SK-N-SH (cell line): Measurements from ENCODE around the gene PAM. TPM values are rescaled to one million over a fixed set of nuclear protein-coding genes. Genes with fewer than 3 reads are reported as not detected.

Experiments used
- CTCF ChIA-PET: fragments of 300-600, 350-600 bp; formaldehyde crosslinking; extraction: SDS; loops from one replicate; lab custom pipeline; 2021; lab: Yijun Ruan, JAX
- POLR2A ChIA-PET: fragments of 350-600 bp; sonication (Branson Sonifier 250); formaldehyde crosslinking; extraction: SDS; loops from one replicate; lab custom pipeline; 2020; ENCODE audit warnings: antibody characterized with exemption, inconsistent platforms; lab: Yijun Ruan, JAX
- DNase-seq: peaks from one replicate; pipeline ENCODE4 v3.0.0; 2012
- H2AFZ ChIP-seq: fragments of 200-600 bp; sonication (generic); 2 replicates; pipeline ENCODE4 v1.8.1; 2016; ENCODE audit warnings: antibody characterized with exemption, mild to moderate bottlenecking, low read depth
- H3F3A ChIP-seq: fragments of 200-600 bp; sonication (generic); replicated peaks from 2 replicates; pipeline ENCODE3; 2016; ENCODE audit warnings: antibody characterized with exemption, mild to moderate bottlenecking; ENCODE audit not compliant: insufficient read depth
- H3K27ac ChIP-seq, 2 experiments: fragments of 200-500 bp in 1 of 2; fragments of 200-600 bp in 1 of 2; sonication (Bioruptor generic) in 1 of 2; sonication (generic), shearing (Covaris generic) in 1 of 2; 2 replicates each; pipeline versions ENCODE4 v1.5.1 to v1.6.1; 2014 to 2016; ENCODE audit warnings: low read depth in 2 of 2, inconsistent platforms in 1 of 2, low read length in 1 of 2, mild to moderate bottlenecking in 1 of 2, mixed read lengths in 1 of 2
- H3K27me3 ChIP-seq: fragments of 200-600 bp; sonication (generic), shearing (Covaris generic); 2 replicates; pipeline ENCODE4 v1.6.1; 2016; ENCODE audit warnings: mixed run types; ENCODE audit not compliant: insufficient read depth
- H3K36me3 ChIP-seq, 2 experiments: fragments of 200-500 bp in 1 of 2; fragments of 200-600 bp in 1 of 2; sonication (Bioruptor generic) in 1 of 2; sonication (generic) in 1 of 2; replicated peaks in 1 of 2; 2 replicates each; pipeline versions ENCODE3 to v1.5.1; 2014 to 2016; ENCODE audit warnings: low read length in 1 of 2, mild to moderate bottlenecking in 1 of 2; ENCODE audit not compliant: insufficient read depth in 2 of 2, control insufficient read depth in 1 of 2
- H3K4me1 ChIP-seq, 2 experiments: fragments of 200-500 bp in 1 of 2; fragments of 200-600 bp in 1 of 2; sonication (Bioruptor generic) in 1 of 2; sonication (generic), shearing (Covaris generic) in 1 of 2; 2 replicates each; pipeline versions ENCODE4 v1.5.1 to v1.6.1; 2014 to 2016; ENCODE audit warnings: low read depth in 1 of 2, low read length in 1 of 2, mixed run types in 1 of 2; ENCODE audit not compliant: insufficient read depth in 2 of 2, control insufficient read depth in 1 of 2
- H3K4me2 ChIP-seq: fragments of 200-600 bp; sonication (generic), shearing (Covaris generic); 2 replicates; pipeline ENCODE4 v1.6.1; 2017; ENCODE audit warnings: mixed run types
- H3K4me3 ChIP-seq, 2 experiments: fragments of 200-500 bp in 1 of 2; fragments of 200-600 bp in 1 of 2; sonication (Bioruptor generic) in 1 of 2; sonication (generic), shearing (Covaris generic) in 1 of 2; 2 replicates each; pipeline versions ENCODE4 v1.5.1 to v1.8.1; 2014 to 2016; ENCODE audit warnings: low read depth in 2 of 2, inconsistent platforms in 1 of 2, low read length in 1 of 2, mild to moderate bottlenecking in 1 of 2, mixed read lengths in 1 of 2, moderate library complexity in 1 of 2
- H3K79me2 ChIP-seq: fragments of 200-600 bp; sonication (generic); 2 replicates; pipeline ENCODE4 v1.8.1; 2017; ENCODE audit warnings: mild to moderate bottlenecking; ENCODE audit not compliant: insufficient read depth
- H3K9ac ChIP-seq: fragments of 200-600 bp; sonication (generic); 2 replicates; pipeline ENCODE4 v1.6.1; 2017; ENCODE audit warnings: mixed run types
- H3K9me2 ChIP-seq: fragments of 200-600 bp; sonication (generic); 2 replicates; pipeline ENCODE4 v1.6.1; 2017; ENCODE audit warnings: mixed run types
- H3K9me3 ChIP-seq: fragments of 200-600 bp; sonication (generic); 2 replicates; pipeline ENCODE4 v1.6.1; 2017; ENCODE audit warnings: mixed run types, mild to moderate bottlenecking, moderate library complexity
- H4K20me1 ChIP-seq: fragments of 200-600 bp; sonication (generic); 2 replicates; pipeline ENCODE4 v1.6.1; 2017; ENCODE audit warnings: mild to moderate bottlenecking, mixed run types; ENCODE audit not compliant: insufficient read depth
- ELF1 ChIP-seq: IDR thresholded peaks from 2 replicates; pipeline ENCODE4 v1.4.0; 2012
- EZH2phosphoT487 ChIP-seq: fragments of 200-600 bp; sonication (generic); IDR thresholded peaks from 2 replicates; pipeline ENCODE4 v1.6.1; 2017; ENCODE audit warnings: low read depth, mixed run types, mild to moderate bottlenecking, antibody characterized with exemption, moderate library complexity, borderline replicate concordance
- FOXM1 ChIP-seq: IDR thresholded peaks from 2 replicates; pipeline ENCODE4 v1.4.0; 2012; ENCODE audit warnings: low read depth, mild to moderate bottlenecking
- IRF3 ChIP-seq: fragments of 150-350 bp; IDR thresholded peaks from 2 replicates; pipeline ENCODE4 v1.6.1; 2016; ENCODE audit warnings: mild to moderate bottlenecking, low read depth, low read length
- JUND ChIP-seq: IDR thresholded peaks from 2 replicates; pipeline ENCODE4 v1.4.0; 2012
- MAX ChIP-seq: IDR thresholded peaks from 2 replicates; pipeline ENCODE4 v1.4.0; 2012; ENCODE audit warnings: low read depth
- MEF2A ChIP-seq: IDR thresholded peaks from 2 replicates; pipeline ENCODE4 v1.4.0; 2012; ENCODE audit warnings: low read depth, borderline replicate concordance
- NFIC ChIP-seq: IDR thresholded peaks from 2 replicates; pipeline ENCODE4 v1.4.0; 2012; ENCODE audit warnings: borderline replicate concordance
- NRF1 ChIP-seq: IDR thresholded peaks from 2 replicates; pipeline ENCODE4 v1.6.1; 2012; ENCODE audit warnings: low read depth, mild to moderate bottlenecking, low read length
- PBX3 ChIP-seq: IDR thresholded peaks from 2 replicates; pipeline ENCODE4; 2012
- POLR2AphosphoS5 ChIP-seq: IDR thresholded peaks from 2 replicates; pipeline ENCODE4 v1.6.1; 2012; ENCODE audit warnings: low read depth, low read length
- RAD21 ChIP-seq: IDR thresholded peaks from 2 replicates; pipeline ENCODE4 v1.6.1; 2012; ENCODE audit warnings: mild to moderate bottlenecking, low read length
- RFX5 ChIP-seq: IDR thresholded peaks from 2 replicates; pipeline ENCODE4 v1.6.1; 2012; ENCODE audit warnings: mild to moderate bottlenecking, improper control_type of control experiment, low read length
- RXRA ChIP-seq: IDR thresholded peaks from 2 replicates; pipeline ENCODE4 v1.4.0; 2012; ENCODE audit warnings: low read depth, mild to moderate bottlenecking, borderline replicate concordance
- TCF12 ChIP-seq: IDR thresholded peaks from 2 replicates; pipeline ENCODE4 v1.4.0; 2012
- USF2 ChIP-seq: fragments of 150-350 bp; IDR thresholded peaks from 2 replicates; pipeline ENCODE4 v1.6.1; 2017; ENCODE audit warnings: antibody characterized with exemption, low read length, low read depth, borderline replicate concordance
- YY1 ChIP-seq: IDR thresholded peaks from 2 replicates; pipeline ENCODE4 v1.4.0; 2012; ENCODE audit warnings: low read depth, mild to moderate bottlenecking
- ZBTB33 ChIP-seq: IDR thresholded peaks from 2 replicates; pipeline ENCODE4 v1.4.0; 2012; ENCODE audit warnings: low read depth, borderline replicate concordance
- WGBS: methylation state at CpG from one replicate; pipeline ENCODE4 v1.1.6; 2017; ENCODE audit warnings: low lambda C conversion rate; 5-methylcytosine and 5-hydroxymethylcytosine counted together
- polyA plus RNA-seq, 3 experiments: library from polyadenylated mRNA; depleted of rRNA; stranded (reverse); fragments of >200 nt; gene quantifications; 2 replicates each; pipeline ENCODE4 v1.2.3, GENCODE V29; 2012

PAM gene
- polyA plus RNA-seq, 1 of the 3 experiments (the other 2 are of a cell fraction), result 507 TPM

GRCh38 chr5:102981957-102982635, 227.0 kb downstream of the PAM start:
- TF ChIP-seq YY1 (no peak), ELF1 (no peak), POLR2AphosphoS5 (no peak), MEF2A (no peak), USF2 (no peak), PBX3 (no peak), RXRA (no peak), NRF1 (no peak), ZBTB33 (no peak), RFX5 (no peak), NFIC (no peak), TCF12 (no peak), EZH2phosphoT487 (no peak), MAX (no peak), FOXM1 (no peak), JUND (no peak), IRF3 (no peak), RAD21 (no peak)
- H3K9ac ChIP-seq, result no peak overlapping the region
- H3K27me3 ChIP-seq, result no peaks in the 10 kb centered on the region
- no peak overlapping the region for H3K4me2 ChIP-seq
- H2AFZ ChIP-seq, result no peak overlapping the region
- no peak overlapping the region; a peak in 1 of 4 replicates for H3K4me3 ChIP-seq
- POLR2A ChIA-PET, result no interaction called here
- CTCF ChIA-PET, result no interaction called here
- peaks cover 28 to 58% of the 10 kb centered on the region in 2 experiments for H3K36me3 ChIP-seq
- no peak for DNase-seq
- H3K27ac ChIP-seq, result no peak overlapping the region
- 76% methylated on average over 2 of the region's 3 CpGs for WGBS
- H3K4me1 ChIP-seq, result no peaks in the 10 kb centered on the region
- no peaks in the 10 kb centered on the region for H3K9me2 ChIP-seq
- H3K79me2 ChIP-seq, result no peaks in the 10 kb centered on the region
- peaks cover 10% of the 10 kb centered on the region for H3F3A ChIP-seq
- no peaks in the 10 kb centered on the region for H3K9me3 ChIP-seq
- H4K20me1 ChIP-seq, result no peaks in the 10 kb centered on the region
